Cerebellar nuclear complex (tissue), 1 donor: ENCODE data around the gene G6PC3.
A peak's percentile ranks its signal among the peaks of the same experiment; 100 is the strongest.
"Not testable (repeated sequence)": the region's sequence is repeated elsewhere in the genome, so short reads cannot be mapped to it uniquely, and the experiment has no call there.

Experiments
- DNase-seq, 2 experiments: peaks; one replicate each; lab custom pipeline; 2025; lab: John Stamatoyannopoulos, UW

G6PC3 gene

GRCh38 chr17:44070455-44071197 is at the start of gene G6PC3:
Gene G6PC3 (plus strand): TSS chr17:44070735. CDS start chr17:44070966, 231 bp downstream.
- DNase-seq, result peak; percentile 60 to 89

- not testable (repeated sequence) for DNase-seq
Measured at GRCh38 chr17:44021227-44021626, 49.3 kb upstream of the G6PC3 start.

- DNase-seq, result no peak
Measured at GRCh38 chr17:44022246-44022645, 48.3 kb upstream of the G6PC3 start.

- DNase-seq, result no peak
Measured at GRCh38 chr17:44023545-44024270, 46.8 kb upstream of the G6PC3 start.

- DNase-seq, result peak; percentile 48 to 89
Measured at GRCh38 chr17:44024271-44024663, 46.3 kb upstream of the G6PC3 start.

GRCh38 chr17:44024853-44025252 is 45.7 kb upstream of the G6PC3 start:
- no peak for DNase-seq

- DNase-seq, result no peak
Measured at GRCh38 chr17:44029736-44030135, 40.8 kb upstream of the G6PC3 start.

- DNase-seq, result no peak
Measured at GRCh38 chr17:44030482-44030881, 40.1 kb upstream of the G6PC3 start.

- no peak for DNase-seq
Measured at GRCh38 chr17:44033861-44034408, 36.6 kb upstream of the G6PC3 start.

GRCh38 chr17:44034688-44035087 is 35.8 kb upstream of the G6PC3 start:
- DNase-seq, result not testable (repeated sequence)

- DNase-seq, result no peak
Measured at GRCh38 chr17:44037471-44037870, 33.1 kb upstream of the G6PC3 start.

- peak in 1 of 2 experiments; percentile 10 for DNase-seq
Measured at GRCh38 chr17:44038604-44039011, 31.9 kb upstream of the G6PC3 start.

GRCh38 chr17:44039829-44040635 is 30.5 kb upstream of the G6PC3 start:
- DNase-seq, result no peak

- no peak for DNase-seq
Measured at GRCh38 chr17:44043272-44043696, 27.3 kb upstream of the G6PC3 start.

GRCh38 chr17:44044071-44044470 is 26.5 kb upstream of the G6PC3 start:
- DNase-seq, result no peak

- DNase-seq, result no peak
Measured at GRCh38 chr17:44045486-44045885, 25.0 kb upstream of the G6PC3 start.

- DNase-seq, result not testable (repeated sequence)
Measured at GRCh38 chr17:44046893-44047292, 23.6 kb upstream of the G6PC3 start.

GRCh38 chr17:44049294-44050060 is 21.1 kb upstream of the G6PC3 start:
- no peak for DNase-seq

GRCh38 chr17:44053125-44053872 is 17.2 kb upstream of the G6PC3 start:
- no peak for DNase-seq

- no peak for DNase-seq
Measured at GRCh38 chr17:44059101-44059892, 11.2 kb upstream of the G6PC3 start.
